ENCODE data around the gene PRKG1. TPM values are rescaled to one million over a fixed set of nuclear protein-coding genes. Genes with fewer than 3 reads are reported as not detected.

The PRKG1 gene
- total and polyA plus RNA-seq, 2 donors (not counting 1 experiment from before 2014, with no cell fraction given) = not detected

- Histone ChIP-seq H3K27ac (ENCODE audit: low read length in 2 of 2) (no peak overlapping the region), H3K4me1 (ENCODE audit: control insufficient read depth in 2 of 2, insufficient read depth in 2 of 2, low read length in 2 of 2) (no peaks in the 10 kb centered on the region), H3K79me2 (ENCODE audit: control insufficient read depth, insufficient read depth, low read length) (no peaks in the 10 kb centered on the region), H4K20me1 (ENCODE audit: control insufficient read depth, insufficient read depth, low read length, poor library complexity, severe bottlenecking) (no peaks in the 10 kb centered on the region), H3K9me3 (ENCODE audit: control extremely low read depth in 1 of 3, control insufficient read depth in 2 of 3, insufficient read depth in 1 of 3, low read length in 2 of 3) (no peaks in the 10 kb centered on the region), H3K4me3 (ENCODE audit: control extremely low read depth in 1 of 5, extremely low read depth in 1 of 5, insufficient read depth in 1 of 5, low read depth in 2 of 5, low read length in 4 of 5) (no peak overlapping the region), H3K4me2 (replicated peaks; ENCODE audit: low read depth, low read length, poor library complexity, severe bottlenecking) (no peak overlapping the region), H3K36me3 (replicated peaks in 1 of 2; ENCODE audit: control extremely low read depth in 1 of 2, control insufficient read depth in 1 of 2, extremely low read depth in 1 of 2, insufficient read depth in 2 of 2, low read length in 1 of 2) (no peaks in the 10 kb centered on the region), H3K27me3 (replicated peaks in 1 of 4; ENCODE audit: control extremely low read depth in 1 of 4, control insufficient read depth in 3 of 4, insufficient read depth in 4 of 4, low read length in 3 of 4) (no peaks in the 10 kb centered on the region), H3K9ac (ENCODE audit: low read length) (no peak overlapping the region), H2AFZ (ENCODE audit: insufficient read depth, low read depth, low read length, poor library complexity, severe bottlenecking) (no peak overlapping the region)
- WGBS (ENCODE audit: insufficient coverage) = no CpG with 5 or more reads among the region's 1 CpG
- intact Hi-C loops (cut with micrococcal nuclease) = no loop called here
- Mint-ChIP-seq H3K27me3 (no peaks in the 10 kb centered on the region), H3K4me3 (no peak overlapping the region), H3K4me1 (no peaks in the 10 kb centered on the region), H3K27ac (no peak overlapping the region), H3K9me3 (ENCODE audit: insufficient read depth) (no peaks in the 10 kb centered on the region)
- TF ChIP-seq, protein P1, sequence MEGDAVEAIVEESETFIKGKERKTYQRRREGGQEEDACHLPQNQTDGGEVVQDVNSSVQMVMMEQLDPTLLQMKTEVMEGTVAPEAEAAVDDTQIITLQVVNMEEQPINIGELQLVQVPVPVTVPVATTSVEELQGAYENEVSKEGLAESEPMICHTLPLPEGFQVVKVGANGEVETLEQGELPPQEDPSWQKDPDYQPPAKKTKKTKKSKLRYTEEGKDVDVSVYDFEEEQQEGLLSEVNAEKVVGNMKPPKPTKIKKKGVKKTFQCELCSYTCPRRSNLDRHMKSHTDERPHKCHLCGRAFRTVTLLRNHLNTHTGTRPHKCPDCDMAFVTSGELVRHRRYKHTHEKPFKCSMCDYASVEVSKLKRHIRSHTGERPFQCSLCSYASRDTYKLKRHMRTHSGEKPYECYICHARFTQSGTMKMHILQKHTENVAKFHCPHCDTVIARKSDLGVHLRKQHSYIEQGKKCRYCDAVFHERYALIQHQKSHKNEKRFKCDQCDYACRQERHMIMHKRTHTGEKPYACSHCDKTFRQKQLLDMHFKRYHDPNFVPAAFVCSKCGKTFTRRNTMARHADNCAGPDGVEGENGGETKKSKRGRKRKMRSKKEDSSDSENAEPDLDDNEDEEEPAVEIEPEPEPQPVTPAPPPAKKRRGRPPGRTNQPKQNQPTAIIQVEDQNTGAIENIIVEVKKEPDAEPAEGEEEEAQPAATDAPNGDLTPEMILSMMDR (IDR thresholded peaks at IDR 0.05) = no peak
- TF ChIP-seq EZH2 (IDR thresholded peaks at IDR 0.05; ENCODE audit: borderline replicate concordance, insufficient read depth, low read depth, low read length, poor library complexity, severe bottlenecking) = no peak
- DNase-seq (no peak), ATAC-seq (ENCODE audit: low read depth) (no peak)
- ChIA-PET POLR2A (no interaction called here), CTCF (no interaction called here)
Measured at GRCh38 chr10:51119441-51119840, 45.2 kb downstream of the PRKG1 start.

DNA sequence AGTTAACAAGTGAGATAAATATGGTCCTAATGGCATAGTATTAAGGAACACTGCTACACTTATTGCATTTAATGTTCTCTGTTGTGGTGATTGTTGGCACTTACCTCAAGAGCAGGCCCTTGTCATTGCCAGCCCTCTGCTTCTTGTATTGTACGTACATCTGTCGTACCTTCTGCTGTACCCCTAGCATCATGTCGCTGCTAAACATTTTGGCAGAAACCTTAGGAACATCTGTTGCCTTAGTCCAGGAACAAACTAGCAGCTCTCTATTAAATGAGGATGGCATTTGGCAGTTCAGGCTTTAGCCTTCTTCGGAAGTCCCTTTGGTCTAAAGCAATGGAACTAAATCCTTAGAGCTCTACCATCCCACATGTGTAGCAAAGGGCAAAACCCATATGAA, 47.6 kb downstream of the PRKG1 start:
- Histone ChIP-seq H2AFZ (ENCODE audit: insufficient read depth, low read depth, low read length, poor library complexity, severe bottlenecking) (no peak overlapping the region), H3K79me2 (ENCODE audit: control insufficient read depth, insufficient read depth, low read length) (no peaks in the 10 kb centered on the region), H3K36me3 (replicated peaks in 1 of 2; ENCODE audit: control extremely low read depth in 1 of 2, control insufficient read depth in 1 of 2, extremely low read depth in 1 of 2, insufficient read depth in 2 of 2, low read length in 1 of 2) (no peaks in the 10 kb centered on the region), H3K4me1 (ENCODE audit: control insufficient read depth in 2 of 2, insufficient read depth in 2 of 2, low read length in 2 of 2) (no peaks in the 10 kb centered on the region), H3K27ac (ENCODE audit: low read length in 2 of 2) (no peak overlapping the region), H3K9ac (ENCODE audit: low read length) (no peak overlapping the region), H3K4me3 (ENCODE audit: control extremely low read depth in 1 of 5, extremely low read depth in 1 of 5, insufficient read depth in 1 of 5, low read depth in 2 of 5, low read length in 4 of 5) (no peak overlapping the region), H3K9me3 (ENCODE audit: control extremely low read depth in 1 of 3, control insufficient read depth in 2 of 3, insufficient read depth in 1 of 3, low read length in 2 of 3) (no peaks in the 10 kb centered on the region), H4K20me1 (ENCODE audit: control insufficient read depth, insufficient read depth, low read length, poor library complexity, severe bottlenecking) (no peaks in the 10 kb centered on the region), H3K27me3 (replicated peaks in 1 of 4; ENCODE audit: control extremely low read depth in 1 of 4, control insufficient read depth in 3 of 4, insufficient read depth in 4 of 4, low read length in 3 of 4) (no peaks in the 10 kb centered on the region), H3K4me2 (replicated peaks; ENCODE audit: low read depth, low read length, poor library complexity, severe bottlenecking) (no peak overlapping the region)
- ChIA-PET CTCF (no interaction called here), POLR2A (no interaction called here)
- no peak overlapping the region for H3K27ac Mint-ChIP-seq
- intact Hi-C loops (cut with micrococcal nuclease) = no loop called here
- H3K9me3 Mint-ChIP-seq (ENCODE audit: insufficient read depth) = no peaks in the 10 kb centered on the region
- DNase-seq (no peak), ATAC-seq (ENCODE audit: low read depth) (no peak)
- H3K4me3 Mint-ChIP-seq = no peak overlapping the region
- TF ChIP-seq, protein P1 (IDR thresholded peaks at IDR 0.05) = no peak
- no peak for TF ChIP-seq EZH2 (IDR thresholded peaks at IDR 0.05; ENCODE audit: borderline replicate concordance, insufficient read depth, low read depth, low read length, poor library complexity, severe bottlenecking)
- WGBS (ENCODE audit: insufficient coverage) = 100% methylated on average over 4 of the region's 4 CpGs
- no peaks in the 10 kb centered on the region for H3K4me1 Mint-ChIP-seq
- no peaks in the 10 kb centered on the region for H3K27me3 Mint-ChIP-seq

Data from B cell (primary cell).